ENCODE measurements around the gene DPP3.
"Not testable (repeated sequence)": the region's sequence is repeated elsewhere in the genome, so short reads cannot be mapped to it uniquely, and the experiment has no call there.

- not testable (repeated sequence) for TF ChIP-seq CTCF, POLR2A, POLR2AphosphoS5, EP300 (IDR thresholded peaks at IDR 0.05)
These were observed 16.1 kb upstream of the DPP3 start for GRCh38 chr11:66464116-66464515.

All from gastroesophageal sphincter (tissue), 3 donors.